ENCODE data around the gene LCN12.

DNA sequence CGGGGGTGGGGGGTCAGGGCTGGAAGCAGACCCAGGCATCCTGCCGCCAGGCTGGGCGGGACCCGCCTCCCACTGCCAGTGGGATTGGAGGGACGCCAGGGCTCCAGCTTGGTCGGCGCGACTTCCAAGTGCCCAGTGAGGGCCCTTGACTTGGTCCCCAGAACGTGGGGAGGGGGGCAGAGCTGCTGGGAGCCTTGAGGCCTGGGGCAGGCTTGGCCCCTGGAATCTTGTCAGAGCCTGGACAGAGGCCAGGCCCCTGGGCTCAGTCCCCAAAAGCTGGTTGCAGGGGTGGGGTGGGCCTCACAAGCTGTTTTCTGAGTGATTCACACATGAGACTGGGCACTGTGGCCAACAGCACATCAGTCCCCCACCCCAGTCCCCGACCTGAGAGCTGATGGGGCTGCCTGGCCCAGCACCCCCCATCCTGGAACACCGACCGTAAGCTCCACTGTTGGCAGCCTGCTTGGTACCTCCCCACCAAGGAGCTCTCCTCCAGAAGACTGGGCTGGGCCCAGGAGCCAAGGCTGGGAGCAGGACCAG lies 43.8 kb downstream of the LCN12 start:
- TF ChIP-seq, protein P1, sequence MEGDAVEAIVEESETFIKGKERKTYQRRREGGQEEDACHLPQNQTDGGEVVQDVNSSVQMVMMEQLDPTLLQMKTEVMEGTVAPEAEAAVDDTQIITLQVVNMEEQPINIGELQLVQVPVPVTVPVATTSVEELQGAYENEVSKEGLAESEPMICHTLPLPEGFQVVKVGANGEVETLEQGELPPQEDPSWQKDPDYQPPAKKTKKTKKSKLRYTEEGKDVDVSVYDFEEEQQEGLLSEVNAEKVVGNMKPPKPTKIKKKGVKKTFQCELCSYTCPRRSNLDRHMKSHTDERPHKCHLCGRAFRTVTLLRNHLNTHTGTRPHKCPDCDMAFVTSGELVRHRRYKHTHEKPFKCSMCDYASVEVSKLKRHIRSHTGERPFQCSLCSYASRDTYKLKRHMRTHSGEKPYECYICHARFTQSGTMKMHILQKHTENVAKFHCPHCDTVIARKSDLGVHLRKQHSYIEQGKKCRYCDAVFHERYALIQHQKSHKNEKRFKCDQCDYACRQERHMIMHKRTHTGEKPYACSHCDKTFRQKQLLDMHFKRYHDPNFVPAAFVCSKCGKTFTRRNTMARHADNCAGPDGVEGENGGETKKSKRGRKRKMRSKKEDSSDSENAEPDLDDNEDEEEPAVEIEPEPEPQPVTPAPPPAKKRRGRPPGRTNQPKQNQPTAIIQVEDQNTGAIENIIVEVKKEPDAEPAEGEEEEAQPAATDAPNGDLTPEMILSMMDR (IDR thresholded peaks at IDR 0.05; ENCODE audit: low read depth, low read length) = no peak
- TF ChIP-seq, protein P2, sequence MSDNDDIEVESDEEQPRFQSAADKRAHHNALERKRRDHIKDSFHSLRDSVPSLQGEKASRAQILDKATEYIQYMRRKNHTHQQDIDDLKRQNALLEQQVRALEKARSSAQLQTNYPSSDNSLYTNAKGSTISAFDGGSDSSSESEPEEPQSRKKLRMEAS (IDR thresholded peaks at IDR 0.05; ENCODE audit: low read depth, low read length) = no peak
- TF ChIP-seq MYC (IDR thresholded peaks at IDR 0.05; ENCODE audit: low read depth, low read length) = no peak

Data from NB4 (cell line).